NCI-H2171 treated with DMSO at 0.1 percent for 48 hours (cell line): ENCODE results near the gene BTBD8.
"Not testable (repeated sequence)": the region's sequence is repeated elsewhere in the genome, so short reads cannot be mapped to it uniquely, and the experiment has no call there.

Experiments used
- DNase-seq: peaks from one replicate; lab custom pipeline; 2025; lab: John Stamatoyannopoulos, UW

Gene BTBD8

DNA sequence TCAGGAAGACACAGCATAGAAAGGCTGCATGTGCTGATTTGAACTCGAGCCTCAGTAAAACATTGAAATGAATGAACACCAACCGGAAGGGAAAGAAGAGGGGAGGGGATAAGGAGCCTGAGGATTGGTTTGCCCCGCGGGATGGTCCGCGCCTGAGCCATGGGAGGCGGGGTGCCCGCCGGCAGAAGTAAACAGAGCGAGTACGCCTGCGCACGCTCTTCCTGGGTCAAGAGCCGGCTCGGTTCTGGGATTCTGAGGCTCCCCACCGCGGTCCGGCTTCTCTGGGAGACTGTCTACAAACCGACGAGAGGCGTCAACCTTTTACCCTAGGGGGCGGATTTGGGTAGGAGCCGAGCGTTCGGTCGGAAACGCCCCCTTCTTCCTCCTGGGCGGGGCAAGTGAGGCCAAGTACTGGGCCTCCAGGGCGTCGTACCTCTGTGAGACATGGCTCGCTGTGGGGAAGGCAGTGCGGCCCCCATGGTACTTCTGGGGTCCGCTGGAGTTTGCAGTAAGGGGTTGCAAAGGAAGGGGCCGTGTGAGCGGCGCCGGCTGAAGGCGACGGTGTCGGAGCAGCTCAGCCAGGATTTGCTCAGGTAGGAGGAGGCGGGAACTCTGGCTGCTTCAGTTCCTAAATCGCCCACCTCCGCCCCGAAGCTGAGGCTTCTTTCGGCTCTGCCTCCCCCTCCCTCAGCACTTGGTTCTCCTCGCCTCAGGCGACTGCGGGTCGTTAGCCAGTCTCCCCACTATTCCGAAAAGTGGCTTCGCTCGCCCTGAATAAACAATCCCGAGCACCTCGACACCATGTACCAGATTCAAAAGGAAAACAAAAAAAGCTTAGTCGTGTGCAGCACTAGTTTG, at the start of gene BTBD8:
Gene BTBD8, plus strand, starts transcription at position 218 of the 858 bp plus-strand sequence. Its CDS starts 227 bp downstream, at position 445.
- peak; percentile 50 for DNase-seq

DNA sequence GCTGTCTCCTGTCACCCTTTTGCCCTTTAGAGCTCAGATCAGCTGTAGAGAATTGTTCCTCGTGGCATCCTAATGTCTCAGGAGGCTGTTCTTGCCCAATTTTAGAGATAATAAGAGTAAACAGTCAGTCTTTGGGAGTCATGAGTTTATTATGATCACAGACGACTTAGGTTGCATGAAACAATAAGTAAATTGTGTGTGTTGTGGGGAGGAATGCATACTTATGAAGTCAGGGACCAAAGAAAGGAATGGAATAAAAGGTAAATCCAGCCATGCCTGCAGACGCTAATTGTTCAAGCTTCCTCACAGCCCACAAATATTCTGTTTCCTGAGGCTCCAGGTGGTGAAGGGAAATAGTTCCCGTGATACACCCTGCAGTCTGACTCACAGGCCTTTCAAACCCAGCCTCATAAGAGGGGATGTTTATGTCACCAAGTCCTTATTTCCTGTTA, 49.5 kb upstream of the BTBD8 start:
- DNase-seq, result no peak

DNA sequence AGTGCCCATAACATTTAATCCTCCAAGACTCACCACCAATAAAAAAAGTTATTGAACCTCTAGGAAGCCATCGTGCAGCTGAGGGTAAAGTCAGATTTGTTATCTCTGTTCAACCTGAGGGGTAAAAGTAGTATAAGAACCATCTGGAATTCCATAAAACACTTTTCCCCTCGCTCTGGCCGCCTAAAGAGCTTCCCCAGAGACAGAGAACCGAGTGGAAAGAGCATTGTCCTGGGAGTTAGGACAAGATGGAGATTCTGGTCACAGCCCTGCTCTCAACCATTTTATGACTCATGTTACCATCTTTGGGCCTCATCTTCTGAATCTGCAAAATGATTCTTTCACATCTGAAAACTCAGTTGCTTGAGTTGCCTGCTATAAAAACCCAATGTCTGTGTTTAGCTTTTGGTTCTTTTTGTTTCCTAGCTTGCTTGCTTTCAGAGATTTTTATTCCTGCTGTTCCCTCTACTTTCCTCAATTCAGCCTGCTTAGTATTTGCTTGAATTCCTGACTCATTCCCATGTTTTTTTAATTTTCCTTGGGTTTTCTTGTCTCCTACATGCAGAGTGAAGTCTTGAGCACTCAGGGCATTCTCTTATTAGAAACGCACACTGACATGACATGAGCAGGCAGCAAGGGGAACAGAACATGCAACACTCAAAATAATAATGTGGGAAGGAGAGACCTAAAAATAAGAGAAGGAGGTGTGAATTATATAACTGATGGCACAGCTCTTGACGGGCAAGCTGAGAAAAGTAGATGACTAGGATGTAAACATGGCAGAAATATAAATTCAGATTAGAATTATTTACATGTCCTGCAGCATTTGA, 48.6 kb upstream of the BTBD8 start:
- no peak for DNase-seq

DNA sequence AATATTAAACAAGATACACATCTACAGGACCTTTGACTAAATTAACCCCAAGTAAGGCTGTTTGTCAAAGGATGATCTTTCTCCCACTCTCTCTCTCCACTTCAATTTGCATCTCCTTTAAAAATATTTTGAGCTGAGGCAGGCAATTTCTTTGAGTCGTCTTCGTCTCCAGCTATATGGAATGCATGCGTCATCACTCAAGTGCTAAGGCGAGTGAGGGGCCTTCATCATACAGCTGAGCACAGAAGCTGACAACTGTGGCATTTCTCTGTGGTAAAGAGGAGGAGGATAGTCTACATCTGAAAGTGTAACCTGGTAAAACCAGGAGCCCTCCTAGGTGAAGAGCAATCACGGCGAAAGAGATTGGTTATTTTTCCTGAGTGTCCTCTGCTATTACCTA, 42.7 kb upstream of the BTBD8 start:
- DNase-seq, result no peak

DNA sequence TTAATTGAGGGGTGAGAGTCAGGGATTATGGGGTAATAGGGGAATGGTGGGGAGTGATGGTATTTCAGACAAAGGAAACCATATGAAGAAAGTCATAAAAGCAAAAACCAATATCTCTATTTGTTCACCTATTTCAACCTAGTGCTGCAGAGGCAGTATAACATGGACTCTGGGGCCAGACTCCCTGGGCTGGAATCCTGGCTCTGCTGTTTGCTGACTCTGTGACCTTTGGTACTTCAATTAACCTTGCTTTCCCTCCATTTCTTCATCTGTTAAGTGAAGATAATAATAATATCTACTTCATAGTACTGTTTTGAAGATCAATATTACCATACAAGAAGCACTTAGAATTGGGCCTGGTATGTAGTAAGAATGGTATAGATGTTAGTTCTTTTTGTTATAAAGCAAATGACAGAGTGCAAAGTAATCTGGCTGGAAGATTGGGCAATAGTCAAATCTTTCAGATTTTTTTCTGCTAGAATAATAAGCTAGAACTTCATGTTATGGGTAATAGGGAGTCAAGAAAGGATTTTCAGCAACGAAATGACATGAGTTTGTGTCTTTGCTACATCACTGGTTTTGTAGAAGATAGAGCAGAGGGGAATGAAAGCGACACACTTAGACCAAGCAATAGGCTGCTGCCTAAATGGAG, 41.3 kb upstream of the BTBD8 start:
- DNase-seq, result no peak

DNA sequence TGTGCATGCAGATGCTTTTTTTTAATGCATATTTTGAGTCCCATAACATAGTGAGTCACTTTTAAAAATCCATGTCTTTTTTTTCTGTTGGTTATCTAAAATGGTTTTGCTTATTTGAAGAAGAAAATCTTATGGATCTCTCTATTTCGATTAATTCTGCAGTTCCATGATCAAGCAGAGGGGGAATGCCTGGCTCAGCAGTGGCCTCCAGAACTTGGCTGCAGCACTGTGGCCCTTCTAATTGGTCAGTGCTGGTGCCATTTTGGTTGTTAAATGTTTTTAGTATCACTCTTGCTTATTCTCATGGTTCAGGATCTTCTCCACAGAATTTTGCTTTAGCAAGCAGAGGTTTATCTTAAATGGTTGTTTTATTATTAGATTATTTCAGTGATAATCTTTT, 39.2 kb upstream of the BTBD8 start:
- no peak for DNase-seq

DNA sequence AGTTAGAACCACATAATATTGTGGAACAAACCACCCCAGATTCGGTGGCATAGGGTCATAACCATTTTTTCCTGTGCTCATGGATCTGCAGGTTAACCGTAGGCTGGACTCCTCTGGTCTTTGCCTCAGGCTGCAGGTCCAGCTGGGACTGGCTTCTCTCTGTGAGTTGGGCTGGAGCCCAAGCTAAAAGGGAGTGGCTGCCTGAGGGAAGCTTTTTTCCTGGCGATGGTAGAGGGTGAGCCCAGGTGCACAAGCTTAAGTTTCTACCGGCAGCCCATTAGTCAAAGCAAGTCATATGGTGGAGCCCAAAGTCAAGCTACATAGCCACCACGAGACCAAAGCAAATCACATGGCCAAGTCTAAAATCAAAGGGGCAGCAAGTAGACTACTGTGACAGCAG, 36.5 kb upstream of the BTBD8 start:
- no peak for DNase-seq

DNA sequence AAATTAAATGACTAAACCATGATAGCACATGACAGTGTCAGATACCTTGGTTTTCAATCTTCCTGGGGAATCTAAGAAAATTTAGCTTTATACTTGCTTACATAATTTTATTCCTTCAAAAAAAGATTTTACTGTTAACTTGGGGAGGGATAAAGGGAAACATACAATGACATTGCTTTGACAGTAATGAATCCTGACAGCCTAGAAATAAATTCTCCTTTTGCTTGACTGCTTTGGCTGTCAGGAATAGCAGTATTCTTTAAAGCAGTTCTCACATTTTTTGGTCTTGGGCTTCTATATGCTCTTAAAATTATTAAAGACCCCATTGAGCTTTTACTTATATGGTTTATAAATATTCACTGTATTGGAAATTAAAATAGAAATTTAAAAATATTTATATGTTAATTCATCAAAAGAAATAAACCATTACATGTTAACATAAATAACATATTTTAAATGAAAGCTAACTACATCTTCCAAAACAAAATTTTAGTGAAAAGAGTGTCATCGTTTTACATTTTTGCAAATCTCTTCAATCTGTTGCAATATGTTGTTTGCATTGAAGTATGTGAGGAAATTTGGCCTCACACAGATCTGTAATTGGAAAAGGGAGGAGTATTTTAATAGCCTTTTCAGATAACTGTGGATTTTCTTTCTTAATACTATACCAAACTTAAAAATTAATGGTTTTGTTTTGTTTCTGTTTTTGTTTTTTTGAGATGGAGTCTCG, 34.2 kb upstream of the BTBD8 start:
- DNase-seq, result no peak

DNA sequence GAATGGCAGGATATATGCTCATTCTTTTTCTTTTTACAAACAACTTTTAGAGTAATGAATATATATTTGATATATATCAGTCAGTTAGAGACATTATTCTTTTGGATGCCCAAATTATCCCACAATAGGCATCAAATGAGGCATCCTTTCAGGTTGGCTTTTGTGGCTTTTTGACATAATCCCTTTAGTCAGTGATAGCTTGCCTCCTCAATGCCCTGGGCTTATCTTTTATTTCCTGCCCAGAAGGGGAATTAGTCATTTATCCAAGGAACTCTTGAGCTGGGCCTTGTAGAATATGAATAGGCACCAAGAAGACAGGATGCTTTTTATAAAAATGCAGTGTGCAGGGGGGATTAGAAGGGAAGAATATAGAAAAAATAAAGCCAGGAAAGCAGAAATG, 28.2 kb upstream of the BTBD8 start:
- no peak for DNase-seq

DNA sequence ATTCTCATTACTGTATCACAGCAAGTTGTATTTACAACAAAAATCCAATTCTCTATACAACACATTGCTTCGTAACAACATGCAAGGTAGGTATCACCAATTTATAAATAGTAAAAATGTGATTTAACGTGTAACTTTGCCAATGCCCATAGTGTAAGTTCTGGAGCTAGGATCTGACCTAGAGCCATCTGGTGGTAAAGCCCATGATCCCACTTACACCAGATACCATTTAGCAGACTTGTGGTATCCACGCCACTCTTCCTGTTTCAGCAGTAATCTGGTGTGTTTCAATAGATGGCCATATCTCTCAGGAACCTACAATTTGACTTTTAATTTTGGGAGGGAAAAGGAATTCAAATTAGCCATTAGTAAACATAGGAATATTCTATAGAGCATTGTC, 15.1 kb upstream of the BTBD8 start:
- no peak for DNase-seq

DNA sequence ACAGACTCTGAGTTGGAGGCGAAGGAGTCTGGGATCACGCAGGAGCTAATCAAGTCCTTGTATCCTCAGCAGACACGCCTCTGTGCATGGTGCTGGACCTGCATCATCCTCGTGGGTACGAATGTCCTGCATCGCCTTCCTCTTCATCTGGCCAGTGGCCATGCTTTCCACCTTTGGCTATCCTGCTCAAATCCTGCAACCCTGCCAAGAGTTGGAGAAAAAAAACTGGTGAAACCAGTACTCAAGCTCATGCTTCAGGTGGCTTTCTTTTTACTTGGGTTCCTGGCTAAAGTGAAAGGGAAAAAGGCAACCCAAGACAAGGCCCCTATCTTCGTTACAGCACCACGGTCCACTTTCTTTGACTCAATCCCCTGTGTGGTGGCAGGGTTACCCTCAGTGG, 13.8 kb upstream of the BTBD8 start:
- DNase-seq, result no peak

DNA sequence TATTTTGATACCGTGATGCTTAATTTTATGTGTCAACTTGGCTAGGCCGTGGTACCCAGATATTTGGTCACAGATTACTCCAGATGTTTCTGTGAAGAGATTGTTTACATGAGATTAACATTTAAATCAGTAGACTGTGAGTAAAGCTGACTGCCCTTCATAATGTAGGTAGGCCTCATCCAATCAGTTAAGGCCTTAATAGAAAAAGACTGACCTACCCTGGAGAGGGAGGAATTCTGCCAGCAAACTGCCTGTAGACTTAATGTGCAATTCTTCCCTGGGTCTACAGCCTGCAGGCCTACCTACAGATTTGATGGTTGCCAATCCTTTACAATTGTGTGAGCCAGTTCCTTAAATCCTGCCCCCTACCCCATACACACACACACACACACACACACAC, 9.3 kb upstream of the BTBD8 start:
- no peak for DNase-seq

DNA sequence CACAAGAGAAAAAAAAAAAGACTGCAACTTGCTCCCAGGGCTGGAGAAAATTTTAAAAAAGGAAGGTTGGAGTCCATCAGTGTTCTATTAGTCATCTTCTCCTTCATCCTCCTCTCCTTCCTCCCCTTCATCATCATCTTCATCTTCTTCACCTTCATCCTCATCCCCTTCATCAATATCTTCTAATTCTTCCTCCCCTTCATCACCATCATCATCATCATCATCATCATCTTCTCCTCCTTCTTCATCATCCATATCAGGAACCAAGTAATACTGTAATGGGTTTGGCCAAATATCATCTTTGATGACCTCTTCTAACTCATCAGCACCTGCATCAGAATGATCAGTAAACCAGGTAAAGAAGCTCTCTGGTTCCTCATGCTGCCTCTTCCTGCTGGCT, 5.7 kb upstream of the BTBD8 start:
- not testable (repeated sequence) for DNase-seq

DNA sequence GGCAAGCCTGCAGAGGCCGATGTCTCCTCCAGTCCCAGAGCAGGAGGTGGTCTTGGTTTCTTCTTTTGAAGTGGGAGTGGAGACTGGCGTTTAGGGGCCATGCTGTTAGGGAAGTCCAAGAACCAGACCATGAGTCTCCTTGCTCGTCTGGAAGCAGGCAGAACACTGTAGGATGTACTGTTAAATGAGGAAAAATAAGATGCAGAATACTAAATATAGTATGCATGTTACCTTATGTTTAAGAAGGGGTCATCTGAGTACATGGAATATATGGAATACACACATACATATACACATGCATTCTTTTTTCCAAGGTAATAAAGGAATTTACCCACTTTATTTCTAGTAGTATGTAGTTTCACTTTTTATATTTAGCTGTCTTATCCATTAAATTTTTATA, 4.8 kb upstream of the BTBD8 start, which contains the start of gene SETSIP:
Gene SETSIP, minus strand, starts transcription at position 101 of the 400 bp plus-strand sequence. Its CDS starts 0 bp downstream, at position 101.
- no peak for DNase-seq

DNA sequence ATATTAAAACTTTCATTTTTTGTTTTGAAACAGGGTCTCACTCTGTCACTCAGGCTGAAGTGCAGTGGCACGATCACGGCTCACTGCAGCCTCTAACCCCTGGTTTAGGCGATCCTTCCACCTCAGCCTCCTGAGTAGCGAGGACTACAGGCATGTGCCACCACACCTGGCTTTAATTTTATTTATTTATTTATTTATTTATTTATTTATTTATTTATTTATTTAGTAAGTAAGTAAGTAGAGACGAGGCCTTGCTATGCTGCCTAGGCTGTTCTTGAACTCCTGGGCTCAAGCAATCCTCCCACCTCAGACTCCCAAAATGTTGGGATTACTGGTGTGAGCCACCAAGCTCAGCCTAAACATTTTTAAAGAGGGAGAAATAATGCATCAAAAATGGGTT, 3.8 kb upstream of the BTBD8 start:
- no peak for DNase-seq

DNA sequence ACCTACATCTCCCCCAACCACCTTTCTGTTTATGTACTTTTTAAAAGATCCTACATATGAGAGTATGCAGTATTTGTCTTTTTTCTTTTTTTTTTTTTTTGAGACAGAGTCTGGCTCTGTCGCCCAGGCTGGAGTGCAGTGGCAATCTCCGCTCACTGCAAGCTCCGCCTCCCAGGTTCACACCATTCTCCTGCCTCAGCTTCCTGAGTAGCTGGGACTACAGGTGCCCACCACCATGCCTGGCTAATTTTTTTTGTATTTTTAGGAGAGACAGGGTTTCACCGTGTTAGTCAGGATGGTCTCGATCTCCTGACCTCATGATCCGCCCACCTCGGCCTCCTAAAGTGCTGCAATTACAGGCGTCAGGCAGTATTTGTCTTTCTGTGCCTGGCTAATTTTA, 2.1 kb upstream of the BTBD8 start:
- DNase-seq, result not testable (repeated sequence)

DNA sequence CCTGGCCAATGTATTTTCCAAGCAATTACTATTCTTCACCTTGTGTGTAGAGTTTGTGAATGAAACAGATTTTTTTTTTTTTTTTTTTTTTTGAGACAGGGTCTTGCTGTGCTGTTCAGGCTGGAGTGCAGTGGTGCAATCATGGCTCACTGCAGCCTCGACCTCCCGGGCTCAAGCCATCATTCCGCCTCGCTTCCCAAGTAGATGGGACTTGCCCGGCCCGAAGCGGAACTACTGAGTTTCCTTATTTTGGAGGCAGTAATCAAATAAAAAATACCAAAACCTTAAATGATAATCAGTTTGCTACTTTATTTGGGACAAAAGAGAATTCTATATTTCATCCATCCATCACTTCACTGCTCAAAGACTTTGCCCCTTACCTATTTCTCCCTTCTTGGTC, 704 bp upstream of the BTBD8 start:
- no peak for DNase-seq

DNA sequence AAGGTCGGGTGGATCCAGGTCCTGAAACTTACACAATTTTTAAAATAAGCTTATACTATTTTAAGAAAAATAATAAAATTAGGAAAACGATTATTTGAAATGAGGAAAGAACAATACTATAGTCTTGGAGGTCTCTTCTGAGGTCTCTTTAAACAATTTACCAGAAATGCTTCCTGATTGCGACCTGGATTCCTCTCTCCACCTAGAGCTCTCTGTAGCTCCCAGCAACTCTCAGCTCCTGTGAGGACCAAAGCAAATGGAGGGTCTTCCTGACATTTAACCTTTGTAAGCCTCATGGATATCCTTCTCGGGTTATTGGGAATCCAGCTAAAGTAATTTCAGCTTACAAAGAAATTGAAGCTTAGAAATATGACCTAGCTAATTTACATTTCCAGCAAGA, 886 bp downstream of the BTBD8 start:
- DNase-seq, result no peak

DNA sequence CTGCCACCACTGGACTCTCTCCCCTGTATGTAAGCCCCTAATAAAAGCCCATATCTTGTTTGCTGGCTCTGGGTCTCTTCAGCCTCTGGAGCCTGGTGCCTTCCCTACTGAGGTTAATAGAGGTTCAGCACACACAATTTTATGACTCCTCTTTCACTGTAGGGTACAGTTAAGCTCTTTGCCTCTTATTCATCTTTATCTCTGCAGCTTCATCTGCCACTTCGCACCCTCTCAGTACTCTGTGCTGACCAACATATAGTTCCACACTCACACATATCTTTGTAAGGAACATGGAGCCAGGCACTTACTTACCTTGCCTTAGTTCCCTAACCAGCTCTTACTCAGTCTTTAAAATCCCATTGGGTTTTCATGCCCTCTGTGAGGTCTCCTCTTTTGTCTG, 4.5 kb downstream of the BTBD8 start:
- DNase-seq, result no peak

DNA sequence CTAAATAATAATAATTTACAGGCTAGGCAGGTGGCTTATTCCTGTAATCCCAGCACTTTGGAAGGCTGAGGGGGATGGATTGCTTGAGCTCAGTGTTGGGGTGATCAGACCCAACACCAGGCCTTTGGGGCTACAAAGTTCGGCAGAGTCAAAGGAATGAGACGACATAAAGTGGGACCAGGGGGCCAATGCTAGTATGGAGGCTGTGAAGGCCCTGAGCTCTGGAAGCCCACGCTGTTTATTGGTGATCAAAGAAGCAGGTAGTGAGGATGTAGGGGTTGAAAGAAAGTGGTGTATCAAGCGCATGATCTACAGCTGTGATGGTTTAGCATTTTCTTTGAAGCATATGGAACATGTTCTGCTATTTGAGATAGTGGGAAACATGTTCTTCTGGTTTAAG, 5.6 kb downstream of the BTBD8 start:
- DNase-seq, result no peak

DNA sequence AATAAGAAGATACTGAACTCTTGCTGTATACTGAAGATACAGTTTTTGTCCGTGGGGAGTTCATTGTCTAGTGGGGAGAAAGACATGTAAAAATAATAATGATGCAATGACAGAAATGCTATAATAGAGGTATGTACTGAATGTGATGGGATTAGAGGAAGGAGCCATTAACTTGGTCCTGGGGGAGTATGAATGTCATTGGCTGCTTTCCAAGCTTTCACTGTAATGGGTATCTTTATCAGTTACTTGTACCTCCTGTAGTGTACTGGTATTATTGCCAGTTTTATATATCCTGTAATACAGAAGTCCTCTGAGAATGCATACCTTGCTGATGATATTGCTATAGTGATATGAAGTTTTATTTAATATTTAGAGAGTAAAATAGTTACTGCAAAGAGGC, 7.4 kb downstream of the BTBD8 start:
- DNase-seq, result peak; percentile 31

DNA sequence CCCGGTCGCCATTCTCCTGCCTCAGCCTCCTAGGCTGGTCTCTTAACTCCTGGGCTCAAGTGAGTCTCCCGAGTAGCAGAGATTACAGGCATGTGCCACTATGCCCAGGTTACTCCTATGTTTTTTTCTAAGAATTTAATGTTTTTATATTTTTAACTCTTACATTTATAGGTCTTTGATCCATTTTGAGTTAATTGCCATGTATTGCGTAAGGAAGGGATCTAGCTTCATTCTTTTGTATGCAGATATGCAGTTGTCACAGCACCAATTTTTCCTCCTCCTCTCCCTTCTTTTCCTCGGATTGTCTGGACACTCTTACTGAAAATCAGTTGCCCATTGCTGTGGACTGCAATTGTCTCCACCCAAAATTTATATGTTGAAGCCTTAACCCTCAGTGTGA, 11.5 kb downstream of the BTBD8 start:
- no peak for DNase-seq
